Hepatocyte (in vitro differentiated cells): Measurements from ENCODE around the gene MOK. TPM values are rescaled to one million over a fixed set of nuclear protein-coding genes. Genes with fewer than 3 reads are reported as not detected.

Source experiments
- DNase-seq: peaks from one replicate; pipeline ENCODE4 v3.0.0-alpha.2; 2016; ENCODE audit warnings: low spot score
- H2AFZ ChIP-seq: fragments of 200-600 bp; sonication (generic); 2 replicates; pipeline ENCODE4 v1.6.0; 2016; ENCODE audit warnings: antibody characterized with exemption, mild to moderate bottlenecking
- H3K27ac ChIP-seq: fragments of 200-600 bp; sonication (generic); 2 replicates; pipeline ENCODE4 v1.5.1; 2016; ENCODE audit warnings: mild to moderate bottlenecking
- H3K27me3 ChIP-seq: fragments of 200-600 bp; sonication (generic); 2 replicates; pipeline ENCODE4 v1.6.1; 2016
- H3K36me3 ChIP-seq: fragments of 200-600 bp; sonication (generic); replicated peaks from 2 replicates; pipeline ENCODE4 v1.5.1; 2016; ENCODE audit warnings: low read depth; ENCODE audit not compliant: insufficient read depth
- H3K4me1 ChIP-seq: fragments of 200-600 bp; sonication (generic); 2 replicates; pipeline ENCODE4 v1.5.1; 2016; ENCODE audit warnings: mild to moderate bottlenecking, moderate library complexity; ENCODE audit not compliant: insufficient read depth
- H3K4me2 ChIP-seq: fragments of 200-600 bp; sonication (generic); 2 replicates; pipeline ENCODE4 v1.6.0; 2016
- H3K4me3 ChIP-seq: fragments of 200-600 bp; sonication (generic); 2 replicates; pipeline ENCODE4 v1.5.1; 2016; ENCODE audit warnings: mild to moderate bottlenecking
- H3K79me2 ChIP-seq: fragments of 200-600 bp; sonication (generic); 2 replicates; pipeline ENCODE4 v1.6.0; 2017; ENCODE audit warnings: mild to moderate bottlenecking
- H3K9me2 ChIP-seq: fragments of 200-600 bp; sonication (generic); replicated peaks from 2 replicates; pipeline ENCODE4 v1.6.0; 2017; ENCODE audit warnings: mild to moderate bottlenecking; ENCODE audit not compliant: insufficient read depth
- H3K9me3 ChIP-seq: fragments of 200-600 bp; sonication (generic); 2 replicates; pipeline ENCODE4 v1.5.1; 2016; ENCODE audit warnings: low read depth, mild to moderate bottlenecking
- H4K20me1 ChIP-seq: fragments of 200-600 bp; sonication (generic); 2 replicates; pipeline ENCODE4 v1.6.0; 2016; ENCODE audit warnings: mild to moderate bottlenecking; ENCODE audit not compliant: insufficient read depth, poor library complexity, severe bottlenecking
- CTCF ChIP-seq: fragments of 200-600 bp; sonication (generic); IDR thresholded peaks from 2 replicates; pipeline ENCODE4 v1.5.1; 2016; ENCODE audit warnings: antibody characterized with exemption, mild to moderate bottlenecking; ENCODE audit not compliant: poor library complexity
- EZH2 ChIP-seq: fragments of 200-600 bp; sonication (generic); IDR thresholded peaks from 2 replicates; pipeline ENCODE4 v1.6.1; 2016; ENCODE audit warnings: antibody characterized with exemption, mild to moderate bottlenecking, borderline replicate concordance
- EZH2phosphoT487 ChIP-seq: fragments of 200-600 bp; sonication (generic); IDR thresholded peaks from one replicate; pipeline ENCODE4 v1.6.1; 2018; ENCODE audit warnings: antibody characterized with exemption, mild to moderate bottlenecking, low read depth, moderate library complexity; ENCODE audit not compliant: unreplicated experiment, severe bottlenecking
- WGBS: methylation state at CpG from one replicate; pipeline ENCODE4 v1.1.6; 2016; ENCODE audit warnings: low lambda C conversion rate; ENCODE audit errors: missing lambda C conversion rate; 5-methylcytosine and 5-hydroxymethylcytosine counted together
- polyA plus RNA-seq: library from polyadenylated mRNA; unstranded; fragments of >200 nt; fragmentation: Nextera tagmentation; extraction: Ambion mirVana; gene quantifications from 2 replicates; pipeline ENCODE4 v1.2.1, GENCODE V29; 2016
- total RNA-seq: library from RNA; depleted of rRNA; stranded (reverse); fragments of >200 nt; gene quantifications from 2 replicates; pipeline ENCODE4 v1.2.3, GENCODE V29; 2014

MOK gene
- total and polyA plus RNA-seq, 2 experiments from 2014 or later, result 9.3 to 13.5 TPM

- H3K36me3 ChIP-seq, result no peaks in the 10 kb centered on the region
- no peaks in the 10 kb centered on the region for H3K27me3 ChIP-seq
- H3K4me2 ChIP-seq, result no peak overlapping the region
- no peaks in the 10 kb centered on the region for H3K79me2 ChIP-seq
- DNase-seq, result no peak
- H3K27ac ChIP-seq, result no peak overlapping the region
- no peak overlapping the region for H2AFZ ChIP-seq
- TF ChIP-seq CTCF (no peak), EZH2phosphoT487 (no peak), EZH2 (no peak)
- H3K4me3 ChIP-seq, result no peak overlapping the region
- no peaks in the 10 kb centered on the region for H3K9me3 ChIP-seq
- H3K4me1 ChIP-seq, result no peaks in the 10 kb centered on the region
- no peaks in the 10 kb centered on the region for H4K20me1 ChIP-seq
- H3K9me2 ChIP-seq, result no peaks in the 10 kb centered on the region
- 97% methylated on average over 5 of the region's 5 CpGs for WGBS
Observed at GRCh38 chr14:102344485-102344884, 39.5 kb upstream of the MOK start.

DNA sequence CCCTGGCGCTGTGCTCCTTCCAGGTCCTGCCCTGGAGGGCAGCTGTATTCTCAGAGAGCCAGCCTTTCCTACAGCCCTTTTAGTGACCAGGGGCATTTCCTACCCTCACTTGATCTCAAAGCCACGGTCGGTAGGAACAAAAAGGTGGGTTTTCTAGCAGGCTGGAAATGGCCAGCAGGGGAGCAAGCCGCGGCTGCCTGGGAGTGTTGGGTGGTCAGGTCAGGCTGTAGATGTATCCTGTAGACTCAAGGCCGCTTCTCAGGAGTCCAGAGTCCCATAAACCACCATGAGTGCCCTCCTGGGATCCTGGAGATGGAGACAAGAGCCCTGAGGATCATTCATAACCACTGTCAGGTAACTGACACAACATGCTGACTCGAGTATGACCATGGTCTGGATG lies 39.1 kb upstream of the MOK start:
- Histone ChIP-seq H3K27me3 (no peaks in the 10 kb centered on the region), H4K20me1 (no peaks in the 10 kb centered on the region), H2AFZ (no peak overlapping the region), H3K79me2 (no peaks in the 10 kb centered on the region), H3K9me2 (no peaks in the 10 kb centered on the region), H3K9me3 (no peaks in the 10 kb centered on the region), H3K4me3 (no peak overlapping the region), H3K36me3 (no peaks in the 10 kb centered on the region), H3K27ac (no peak overlapping the region), H3K4me2 (no peak overlapping the region), H3K4me1 (no peaks in the 10 kb centered on the region)
- DNase-seq, result no peak
- 96% methylated on average over 7 of the region's 7 CpGs for WGBS
- no peak for TF ChIP-seq CTCF

DNA sequence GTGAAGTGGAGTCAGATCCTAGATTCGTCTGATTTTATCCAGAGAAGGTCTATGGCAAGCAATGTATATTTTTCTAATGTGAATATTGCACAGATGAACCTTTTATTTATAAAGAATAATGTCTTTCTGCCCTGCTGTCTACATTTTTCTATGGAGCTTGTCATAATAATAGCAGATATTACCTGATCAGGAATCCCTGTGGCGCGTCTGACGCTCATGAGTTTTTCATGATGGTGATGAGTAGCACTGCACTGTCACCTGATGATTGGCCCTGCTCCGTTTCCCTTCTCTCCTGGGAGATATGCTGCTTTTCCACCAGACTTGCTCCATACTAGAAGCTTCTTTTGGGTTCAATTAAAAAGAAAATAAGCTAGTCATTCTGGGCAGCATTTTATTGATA lies 37.3 kb upstream of the MOK start:
- Histone ChIP-seq H3K36me3 (no peaks in the 10 kb centered on the region), H4K20me1 (no peaks in the 10 kb centered on the region), H3K79me2 (no peaks in the 10 kb centered on the region), H3K9me2 (no peaks in the 10 kb centered on the region), H3K27me3 (no peaks in the 10 kb centered on the region), H3K27ac (no peak overlapping the region), H3K4me2 (no peak overlapping the region), H2AFZ (no peak overlapping the region), H3K4me1 (no peaks in the 10 kb centered on the region), H3K9me3 (no peaks in the 10 kb centered on the region), H3K4me3 (no peak overlapping the region)
- no peak for DNase-seq
- 94% methylated on average over 5 of the region's 5 CpGs for WGBS
- TF ChIP-seq EZH2phosphoT487, result no peak
- TF ChIP-seq EZH2, result no peak
- no peak for TF ChIP-seq CTCF

- Histone ChIP-seq H3K79me2 (no peaks in the 10 kb centered on the region), H3K27me3 (no peaks in the 10 kb centered on the region), H4K20me1 (no peaks in the 10 kb centered on the region), H3K4me1 (no peaks in the 10 kb centered on the region), H3K9me3 (no peaks in the 10 kb centered on the region), H3K4me3 (no peak overlapping the region), H3K9me2 (no peaks in the 10 kb centered on the region), H3K4me2 (no peak overlapping the region), H3K27ac (no peak overlapping the region), H3K36me3 (no peaks in the 10 kb centered on the region), H2AFZ (no peak overlapping the region)
- no peak for DNase-seq
- WGBS, result 93% methylated on average over 8 of the region's 8 CpGs
- TF ChIP-seq EZH2 (no peak), EZH2phosphoT487 (no peak), CTCF (no peak)
Observed at GRCh38 chr14:102341566-102341965, 36.6 kb upstream of the MOK start.
